Mesenteric fat pad (tissue), 1 donor: Measurements from ENCODE around the gene EVX2. TPM values are rescaled to one million over a fixed set of nuclear protein-coding genes. Genes with fewer than 3 reads are reported as not detected.

ENCODE experiments used
- DNase-seq: peaks from one replicate; pipeline ENCODE4 v3.0.0-alpha.2; 2020; ENCODE audit warnings: low spot score
- total RNA-seq: library from RNA; stranded (reverse); fragmentation: NEBNext Ultra II Directional; extraction: Animal tissue kit (Norgen Biotek cat#: 25700); gene quantifications from one replicate; pipeline ENCODE4 v1.2.1, GENCODE V29; 2021
- donor health status: DM: yes; HTN: yes; CAD: no.

Gene EVX2
- total RNA-seq, 1 donor from 2014 or later = not detected

GRCh38 chr2:176067589-176068418 is 16.0 kb downstream of the EVX2 start:
- no peak for DNase-seq

- DNase-seq = no peak
Measured at GRCh38 chr2:176066645-176067588, 16.8 kb downstream of the EVX2 start.

GRCh38 chr2:176063958-176064357 is 19.8 kb downstream of the EVX2 start:
- no peak for DNase-seq

DNA sequence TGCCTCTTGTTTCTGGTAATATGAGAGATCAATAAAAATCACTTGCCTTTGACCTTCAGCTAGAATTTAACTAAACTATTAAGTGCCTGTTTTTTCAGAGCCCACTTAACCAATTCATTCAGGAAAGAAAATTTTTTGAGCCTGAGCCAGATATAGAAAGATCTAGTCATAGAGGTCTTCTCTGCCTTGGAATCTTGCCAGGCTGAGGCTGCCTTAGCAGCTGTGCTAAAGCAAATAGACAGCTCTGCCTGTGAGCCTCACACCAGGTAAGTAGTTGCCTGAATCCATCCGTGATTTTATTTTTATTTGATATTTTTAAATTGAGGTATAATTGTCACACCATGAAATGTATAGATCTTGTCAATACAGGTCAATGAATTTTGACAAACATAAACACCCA is 27.4 kb downstream of the EVX2 start:
- DNase-seq = no peak

DNA sequence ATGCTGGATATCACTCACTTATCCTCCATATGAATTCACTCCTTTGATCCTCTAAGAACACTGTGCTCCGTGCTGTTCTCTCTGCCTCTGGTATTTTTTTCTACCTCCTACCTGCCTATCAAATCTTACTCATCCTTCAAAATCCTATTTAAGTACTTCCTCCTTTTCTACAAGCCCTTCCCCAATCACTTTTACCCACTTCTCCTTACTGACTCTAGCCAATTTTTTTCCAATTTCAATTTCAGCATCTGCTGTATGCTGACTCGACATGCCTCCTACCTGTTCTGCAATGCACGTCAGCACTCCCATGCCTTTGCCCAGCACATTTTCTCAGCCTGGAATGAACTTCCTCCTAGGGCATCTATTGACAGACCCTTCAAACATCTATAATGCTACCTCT is 44.4 kb downstream of the EVX2 start:
- no peak for DNase-seq

- DNase-seq = no peak
Measured at GRCh38 chr2:176038694-176039093, 45.1 kb downstream of the EVX2 start.

DNA sequence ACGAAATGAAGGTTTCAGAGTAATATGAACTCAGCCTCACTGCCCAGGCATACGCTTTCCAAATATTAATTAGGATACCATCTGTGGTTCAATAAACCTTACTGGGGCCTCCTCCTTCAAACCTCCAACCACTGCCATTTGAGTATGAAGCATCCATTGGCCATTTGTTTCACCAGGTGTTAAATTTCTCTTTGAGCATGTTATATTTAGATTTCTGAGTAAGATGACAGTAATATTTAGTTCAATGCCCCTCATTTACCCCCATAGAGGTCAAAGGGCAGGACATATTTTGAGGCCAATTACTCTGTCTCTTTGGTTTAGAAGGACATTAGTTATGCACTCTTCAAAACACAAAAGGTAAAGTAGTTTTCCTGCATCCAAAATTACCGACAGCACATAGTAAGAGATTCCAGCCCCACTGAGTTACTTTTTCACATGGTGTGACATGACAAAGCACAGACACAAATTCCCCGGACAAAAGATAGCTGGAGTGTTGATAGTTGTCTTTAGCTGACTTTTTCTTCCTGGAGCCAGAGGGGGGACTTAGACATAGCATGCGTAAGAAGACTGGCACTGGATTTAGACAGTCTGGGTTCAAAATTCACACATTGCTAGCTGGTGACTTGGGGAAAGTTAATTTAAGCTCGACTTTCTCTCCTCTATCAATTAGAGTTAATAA is 48.6 kb downstream of the EVX2 start:
- no peak for DNase-seq

DNA sequence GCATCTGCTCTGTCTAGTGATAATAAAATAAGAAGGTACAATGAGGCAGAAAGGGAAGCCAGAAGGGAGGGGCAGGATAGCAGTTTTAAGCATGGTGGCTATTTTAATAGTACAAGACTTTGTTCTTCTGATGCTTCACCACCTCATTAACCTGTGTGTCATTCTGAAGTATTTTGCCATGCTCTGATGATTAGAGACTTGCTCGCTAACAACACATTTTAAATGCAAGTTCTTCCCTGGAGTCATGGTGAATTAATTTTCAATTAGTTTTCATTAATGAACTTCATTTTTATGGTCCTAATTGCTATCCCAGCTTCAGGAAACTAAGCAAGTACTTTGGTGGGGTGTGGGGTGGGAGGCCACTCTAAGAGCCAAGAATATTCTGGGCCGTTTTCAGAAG is 56.0 kb downstream of the EVX2 start:
- DNase-seq = no peak

Other genes starting within 250 kb of the EVX2 start
- 57.0 TPM for gene LNPK, start 81.7 kb downstream of the EVX2 start, total RNA-seq
- 1.1 TPM for gene HOXD13, start 8.8 kb upstream of the EVX2 start, total RNA-seq
- gene HOXD12, start 15.8 kb upstream of the EVX2 start, total RNA-seq = not detected
- gene HOXD11, start 23.3 kb upstream of the EVX2 start, total RNA-seq = 1.2 TPM
- gene HOXD10, start 32.8 kb upstream of the EVX2 start, total RNA-seq = 1.7 TPM
- 6.1 TPM for gene HOXD9, start 38.8 kb upstream of the EVX2 start, total RNA-seq
- 13.3 TPM for gene HOXD8, start 45.7 kb upstream of the EVX2 start, total RNA-seq
- gene HOXD4, start 67.6 kb upstream of the EVX2 start, total RNA-seq = 4.1 TPM
- 5.3 TPM for gene HOXD3, start 73.3 kb upstream of the EVX2 start, total RNA-seq
- gene HOXD1, start 104.7 kb upstream of the EVX2 start, total RNA-seq = 1.1 TPM
- 18.8 TPM for gene MTX2, start 185.5 kb upstream of the EVX2 start, total RNA-seq